Activated T-cell treated with anti-CD3 and anti-CD28 coated beads, Interleukin-2, amount 50 U/mL, for 72 hours (primary cell): Measurements from ENCODE around the gene VSIG10L2. TPM values are rescaled to one million over a fixed set of nuclear protein-coding genes. Genes with fewer than 3 reads are reported as not detected.

ENCODE experiments used
- ATAC-seq, 2 donors: fragments of 150-1000 bp; cut with Tn5 transposase; replicated peaks in 1 of 2; 2 replicates each; pipeline ENCODE4 v1.10.0; 2021; ENCODE audit warnings: moderate library complexity in 2 of 2, mild to moderate bottlenecking in 1 of 2
- DNase-seq, 2 donors: peaks; one replicate each; pipeline ENCODE4 v3.0.0; 2021 to 2022; ENCODE audit warnings: mixed read lengths in 1 of 2
- H3K27ac Mint-ChIP-seq: one replicate; pipeline ENCODE4 v1.8.0; 2022; ENCODE audit warnings: mild to moderate bottlenecking, moderate library complexity, mixed read lengths
- H3K27me3 Mint-ChIP-seq: one replicate; pipeline ENCODE4 v1.8.0; 2022; ENCODE audit warnings: low read depth, mixed read lengths
- H3K36me3 Mint-ChIP-seq, 2 donors: one replicate each; pipeline ENCODE4 v1.8.0; 2022; ENCODE audit warnings: mixed read lengths in 2 of 2, mild to moderate bottlenecking in 1 of 2; ENCODE audit not compliant: insufficient read depth in 2 of 2
- H3K4me1 Mint-ChIP-seq: one replicate; pipeline ENCODE4 v1.8.0; 2022; ENCODE audit warnings: low read depth, mixed read lengths
- H3K4me3 Mint-ChIP-seq, 2 donors: one replicate each; pipeline ENCODE4 v1.8.0; 2022; ENCODE audit warnings: mild to moderate bottlenecking in 2 of 2, mixed read lengths in 2 of 2, moderate library complexity in 2 of 2
- H3K9me3 Mint-ChIP-seq, 2 donors: one replicate each; pipeline ENCODE4 v1.8.0; 2022; ENCODE audit warnings: mixed read lengths in 2 of 2
- total RNA-seq, 2 donors: library from RNA; stranded (reverse); gene quantifications; one replicate each; pipeline ENCODE4 v1.2.3, GENCODE V29; 2022

The VSIG10L2 gene
- total RNA-seq, 2 donors from 2014 or later = not detected

DNA sequence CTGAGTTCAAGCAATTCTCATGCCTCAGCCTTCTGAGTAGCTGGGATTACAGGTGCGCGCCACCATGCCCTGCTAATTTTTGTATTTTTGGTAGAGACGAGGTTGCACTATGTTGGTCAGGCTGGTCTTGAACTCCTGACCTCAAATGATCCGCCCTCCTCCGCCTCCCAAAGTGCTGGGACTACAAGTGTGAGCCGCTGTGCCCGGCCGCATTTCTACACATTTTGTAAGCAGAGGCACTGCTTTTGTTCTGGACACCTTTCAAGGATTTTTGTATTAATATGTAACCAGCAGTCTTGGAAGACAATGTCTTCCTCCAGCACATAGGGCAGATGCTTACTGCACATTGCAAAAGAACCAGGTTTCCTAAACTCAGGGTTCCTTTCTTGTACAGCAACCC, 11.4 kb upstream of the VSIG10L2 start:
- H3K27ac Mint-ChIP-seq = no peak overlapping the region
- no peak overlapping the region for H3K4me3 Mint-ChIP-seq
- no peaks in the 10 kb centered on the region for H3K9me3 Mint-ChIP-seq
- DNase-seq (no peak), ATAC-seq (no peak)
- H3K4me1 Mint-ChIP-seq = peaks cover 7% of the 10 kb centered on the region
- H3K27me3 Mint-ChIP-seq = peaks cover 8% of the 10 kb centered on the region
- H3K36me3 Mint-ChIP-seq = no peaks in the 10 kb centered on the region

- Mint-ChIP-seq H3K27ac (no peak overlapping the region), H3K4me3 (no peak overlapping the region), H3K27me3 (peaks cover 8% of the 10 kb centered on the region), H3K4me1 (peaks cover 7% of the 10 kb centered on the region), H3K36me3 (no peaks in the 10 kb centered on the region), H3K9me3 (no peaks in the 10 kb centered on the region)
- ATAC-seq (no peak), DNase-seq (no peak)
Observed at GRCh38 chr11:125935056-125935455, 10.8 kb upstream of the VSIG10L2 start.

DNA sequence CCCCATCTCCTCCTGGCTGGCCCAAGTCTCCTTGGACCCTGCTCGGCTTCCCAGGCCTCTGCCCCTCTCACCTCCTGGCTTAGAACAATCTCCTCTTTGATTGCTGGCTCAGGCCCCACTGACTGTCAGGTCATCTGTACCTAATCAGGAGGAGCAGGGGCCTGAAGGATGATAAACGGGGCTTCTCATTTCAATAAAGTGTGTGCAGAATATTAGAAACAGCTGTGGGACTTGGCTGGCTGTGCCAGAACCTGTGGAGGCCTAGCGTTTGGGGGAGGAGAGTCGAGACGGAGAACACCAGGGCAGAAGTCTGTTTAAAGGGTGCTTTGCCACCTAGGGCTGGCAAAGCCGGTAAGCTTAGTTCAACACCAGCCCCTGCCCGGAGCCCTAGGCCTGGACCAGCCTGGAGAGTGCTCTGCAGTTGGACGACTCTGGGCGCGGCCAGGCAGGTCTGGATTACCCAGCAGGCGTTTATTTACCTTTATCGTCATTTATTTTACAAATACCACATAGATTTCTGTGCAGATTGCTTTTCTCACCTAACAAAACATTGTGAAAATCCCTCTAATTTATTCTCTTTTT, 10.1 kb upstream of the VSIG10L2 start:
- ATAC-seq (no peak), DNase-seq (no peak)
- Mint-ChIP-seq H3K27ac (no peak overlapping the region), H3K9me3 (no peaks in the 10 kb centered on the region), H3K4me3 (no peak overlapping the region), H3K36me3 (no peaks in the 10 kb centered on the region), H3K27me3 (peaks cover 8% of the 10 kb centered on the region), H3K4me1 (peaks cover 7% of the 10 kb centered on the region)

GRCh38 chr11:125938418-125938817, 7.4 kb upstream of the VSIG10L2 start:
- H3K36me3 Mint-ChIP-seq = no peaks in the 10 kb centered on the region
- no peak overlapping the region for H3K4me3 Mint-ChIP-seq
- H3K27me3 Mint-ChIP-seq = peaks cover 1% of the 10 kb centered on the region
- no peak overlapping the region for H3K27ac Mint-ChIP-seq
- DNase-seq (no peak), ATAC-seq (no peak)
- peaks cover 8% of the 10 kb centered on the region for H3K4me1 Mint-ChIP-seq
- H3K9me3 Mint-ChIP-seq = no peaks in the 10 kb centered on the region

DNA sequence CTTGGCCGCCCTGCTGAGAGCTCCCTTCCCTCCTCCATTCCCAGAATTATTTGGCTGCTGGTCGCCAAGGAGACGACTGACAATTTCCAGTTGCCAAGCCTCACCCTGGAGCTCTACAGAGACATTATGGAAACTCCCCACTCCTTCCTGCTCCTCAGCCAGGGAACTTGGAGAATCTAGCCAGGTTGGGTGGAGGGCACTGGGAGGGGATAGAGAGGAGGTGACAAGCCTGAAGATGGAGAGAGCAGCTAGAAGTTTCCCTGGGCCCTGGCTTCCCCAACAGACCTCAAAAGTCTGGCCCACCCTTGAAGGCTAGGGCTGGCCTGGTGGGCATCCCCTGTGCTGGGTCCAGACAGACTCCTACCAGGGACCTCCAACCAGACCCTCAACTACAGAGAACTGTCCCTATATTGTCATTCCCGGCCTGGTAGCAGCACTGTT, 6.7 kb upstream of the VSIG10L2 start:
- no peaks in the 10 kb centered on the region for H3K27me3 Mint-ChIP-seq
- no peak overlapping the region for H3K27ac Mint-ChIP-seq
- H3K36me3 Mint-ChIP-seq = no peaks in the 10 kb centered on the region
- H3K9me3 Mint-ChIP-seq = no peaks in the 10 kb centered on the region
- H3K4me3 Mint-ChIP-seq = no peak overlapping the region
- ATAC-seq (no peak), DNase-seq (no peak)
- H3K4me1 Mint-ChIP-seq = peaks cover 7% of the 10 kb centered on the region

DNA sequence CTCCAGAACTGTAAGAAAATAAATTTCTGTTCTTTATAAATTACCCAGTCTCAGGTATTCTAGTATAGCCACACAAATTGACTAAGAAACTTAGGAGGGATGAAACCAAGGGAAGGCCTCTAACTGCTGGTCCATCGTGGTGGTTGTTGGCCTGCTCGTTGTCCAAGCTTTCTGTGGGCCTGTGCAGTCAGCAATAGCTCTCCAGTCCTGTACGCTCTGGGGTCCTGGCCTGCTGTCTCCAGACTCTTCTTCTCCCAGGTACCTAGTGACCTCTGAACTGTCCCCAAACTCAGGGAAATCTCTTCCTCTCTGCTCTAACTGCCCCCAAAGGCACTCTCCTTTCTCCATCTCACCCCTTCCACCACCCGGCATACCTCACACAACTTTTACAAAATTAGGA, 5.7 kb upstream of the VSIG10L2 start:
- H3K27ac Mint-ChIP-seq = no peak overlapping the region
- no peak for DNase-seq
- no peak for ATAC-seq
- H3K4me1 Mint-ChIP-seq = peaks cover 7% of the 10 kb centered on the region
- H3K27me3 Mint-ChIP-seq = no peaks in the 10 kb centered on the region
- H3K36me3 Mint-ChIP-seq = no peaks in the 10 kb centered on the region
- H3K9me3 Mint-ChIP-seq = no peaks in the 10 kb centered on the region
- H3K4me3 Mint-ChIP-seq = no peak overlapping the region

- no peak for DNase-seq
- Mint-ChIP-seq H3K27me3 (no peaks in the 10 kb centered on the region), H3K27ac (no peak overlapping the region), H3K9me3 (no peaks in the 10 kb centered on the region), H3K4me3 (no peak overlapping the region), H3K36me3 (no peaks in the 10 kb centered on the region), H3K4me1 (peaks cover 7% of the 10 kb centered on the region)
- no peak for ATAC-seq
Observed at GRCh38 chr11:125941267-125941618, 4.6 kb upstream of the VSIG10L2 start.

DNA sequence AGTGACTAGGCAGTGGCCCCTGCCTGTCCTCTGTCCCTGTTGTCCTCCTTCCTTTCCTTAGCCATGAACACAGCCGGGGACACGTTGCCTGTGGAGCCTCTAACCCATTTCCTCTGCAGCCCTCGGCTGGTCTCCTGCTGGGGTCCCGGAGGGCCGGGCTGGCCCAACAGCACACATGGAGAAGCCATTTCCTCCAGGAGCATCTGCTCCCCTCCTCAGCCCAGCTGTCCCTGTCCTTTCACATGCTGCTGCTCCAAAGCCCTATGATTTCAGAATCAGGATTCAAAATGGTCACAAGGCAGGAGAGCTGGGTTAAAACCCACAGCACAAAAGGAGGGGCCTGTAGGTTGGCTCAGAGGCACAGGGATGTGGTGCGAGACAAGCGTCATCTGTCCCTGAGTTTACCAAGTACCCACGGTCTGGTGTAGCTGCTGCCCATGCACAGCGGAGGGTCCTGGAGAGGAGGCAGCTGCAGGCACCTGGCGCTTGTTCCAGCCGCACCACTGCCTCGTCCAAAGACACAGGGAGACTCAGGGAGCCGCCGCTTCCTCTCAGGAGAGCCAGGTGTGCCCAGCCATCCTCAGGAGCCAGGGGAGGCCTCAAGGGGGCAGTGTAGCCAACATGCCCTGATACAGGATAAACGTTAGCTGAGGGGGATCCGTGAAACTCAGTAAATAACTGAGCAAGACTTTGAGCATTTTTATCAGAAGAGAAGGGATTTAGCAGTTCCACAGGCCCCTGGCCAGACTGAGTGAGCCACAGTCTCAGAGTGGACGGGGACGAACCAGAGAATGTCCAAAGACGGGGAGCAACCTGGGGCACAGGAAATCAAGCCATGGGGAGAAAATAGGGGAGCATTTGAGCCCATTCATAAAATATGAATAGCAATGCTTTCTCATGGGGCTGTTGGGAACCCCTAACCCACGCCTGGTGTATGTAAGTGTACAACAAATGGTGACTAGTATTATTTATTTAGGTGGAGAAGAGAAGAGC, 3.9 kb upstream of the VSIG10L2 start:
- H3K9me3 Mint-ChIP-seq = no peaks in the 10 kb centered on the region
- H3K4me3 Mint-ChIP-seq = peak overlapping the region in 1 of 2 donors; percentile 12
- no peaks in the 10 kb centered on the region for H3K27me3 Mint-ChIP-seq
- DNase-seq = peak; percentile 52 to 61
- ATAC-seq = peak; percentile 68 to 78
- peaks cover 7% of the 10 kb centered on the region for H3K4me1 Mint-ChIP-seq
- no peaks in the 10 kb centered on the region for H3K36me3 Mint-ChIP-seq
- no peak overlapping the region for H3K27ac Mint-ChIP-seq

DNA sequence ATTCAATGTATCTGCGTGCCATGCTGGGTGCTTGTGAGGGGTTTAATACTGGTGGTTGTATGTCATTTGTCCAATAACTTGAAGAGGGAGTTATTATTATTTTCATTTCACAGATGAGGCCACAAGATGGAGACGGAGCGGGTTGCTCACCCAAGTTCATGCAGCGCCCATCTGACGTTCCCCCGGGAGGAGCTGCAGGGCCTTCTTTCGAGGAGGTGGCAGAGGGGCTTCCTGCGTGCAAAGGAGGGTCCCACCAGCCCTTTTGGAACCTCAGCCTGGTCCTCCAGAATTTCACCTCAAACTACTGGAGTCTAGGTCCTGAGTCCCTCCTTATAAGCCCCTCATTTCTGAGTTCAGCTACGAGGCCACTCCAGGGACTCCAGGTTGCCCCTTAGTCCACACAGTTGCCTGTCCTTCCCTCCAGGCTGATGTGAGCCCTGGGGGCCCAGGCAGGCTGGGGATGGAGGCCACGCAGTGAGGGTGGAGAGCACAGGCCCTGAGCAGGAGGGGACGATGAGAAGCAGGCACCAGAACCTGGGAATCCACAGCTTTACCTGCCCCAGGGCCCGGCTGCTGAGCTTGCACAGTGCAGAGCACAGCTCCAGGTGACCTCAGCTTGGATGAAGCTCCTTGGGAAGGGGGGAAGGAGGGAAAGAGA, 2.9 kb upstream of the VSIG10L2 start:
- Mint-ChIP-seq H3K27ac (no peak overlapping the region), H3K9me3 (no peaks in the 10 kb centered on the region), H3K36me3 (no peaks in the 10 kb centered on the region), H3K4me3 (no peak overlapping the region), H3K27me3 (no peaks in the 10 kb centered on the region), H3K4me1 (peaks cover 7% of the 10 kb centered on the region)
- no peak for DNase-seq
- no peak for ATAC-seq

DNA sequence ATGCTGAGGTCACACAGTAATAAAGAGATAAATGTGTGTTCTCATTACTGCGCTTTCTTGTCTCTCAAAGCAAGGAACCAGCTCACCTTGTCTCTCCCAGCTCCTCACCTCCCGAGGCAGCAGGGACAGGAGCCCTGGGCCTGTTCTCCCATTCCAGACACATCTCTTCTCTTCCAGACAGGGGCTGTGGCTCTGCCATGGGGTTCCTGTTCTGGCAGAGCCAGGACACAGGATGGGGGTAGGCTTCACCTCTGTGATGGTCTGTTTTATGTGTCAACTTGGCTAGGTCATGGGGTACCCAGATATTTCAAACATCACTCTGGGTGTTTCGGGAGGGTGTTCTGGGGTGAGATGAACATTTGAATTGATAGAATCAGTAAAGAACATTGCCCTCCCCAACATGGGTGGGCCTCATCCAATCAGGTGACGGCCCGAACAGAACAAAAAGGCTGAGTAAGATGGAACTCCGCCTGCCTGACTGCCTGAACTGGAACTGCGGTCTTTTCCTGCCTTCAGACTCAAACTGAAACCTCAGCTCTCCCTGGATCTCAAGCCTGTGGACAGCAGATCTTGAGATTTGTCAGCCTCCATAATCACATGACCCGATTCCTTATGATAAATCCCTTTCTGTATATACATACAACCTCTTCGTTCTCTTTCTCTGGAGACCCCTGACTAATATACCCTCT, 2.0 kb upstream of the VSIG10L2 start:
- Mint-ChIP-seq H3K4me1 (peaks cover 7% of the 10 kb centered on the region), H3K9me3 (no peaks in the 10 kb centered on the region), H3K27me3 (no peaks in the 10 kb centered on the region)

GRCh38 chr11:125944350-125945010, 1.4 kb upstream of the VSIG10L2 start:
- Mint-ChIP-seq H3K36me3 (no peaks in the 10 kb centered on the region), H3K27me3 (no peaks in the 10 kb centered on the region), H3K9me3 (no peaks in the 10 kb centered on the region), H3K27ac (no peak overlapping the region), H3K4me3 (no peak overlapping the region), H3K4me1 (peaks cover 7% of the 10 kb centered on the region)
- ATAC-seq (no peak), DNase-seq (no peak)

More for the DNA sequence above, 2.0 kb upstream of the VSIG10L2 start:
- Mint-ChIP-seq H3K27ac (no peak overlapping the region), H3K36me3 (no peaks in the 10 kb centered on the region), H3K4me3 (no peak overlapping the region)
- ATAC-seq = no peak
- no peak for DNase-seq

DNA sequence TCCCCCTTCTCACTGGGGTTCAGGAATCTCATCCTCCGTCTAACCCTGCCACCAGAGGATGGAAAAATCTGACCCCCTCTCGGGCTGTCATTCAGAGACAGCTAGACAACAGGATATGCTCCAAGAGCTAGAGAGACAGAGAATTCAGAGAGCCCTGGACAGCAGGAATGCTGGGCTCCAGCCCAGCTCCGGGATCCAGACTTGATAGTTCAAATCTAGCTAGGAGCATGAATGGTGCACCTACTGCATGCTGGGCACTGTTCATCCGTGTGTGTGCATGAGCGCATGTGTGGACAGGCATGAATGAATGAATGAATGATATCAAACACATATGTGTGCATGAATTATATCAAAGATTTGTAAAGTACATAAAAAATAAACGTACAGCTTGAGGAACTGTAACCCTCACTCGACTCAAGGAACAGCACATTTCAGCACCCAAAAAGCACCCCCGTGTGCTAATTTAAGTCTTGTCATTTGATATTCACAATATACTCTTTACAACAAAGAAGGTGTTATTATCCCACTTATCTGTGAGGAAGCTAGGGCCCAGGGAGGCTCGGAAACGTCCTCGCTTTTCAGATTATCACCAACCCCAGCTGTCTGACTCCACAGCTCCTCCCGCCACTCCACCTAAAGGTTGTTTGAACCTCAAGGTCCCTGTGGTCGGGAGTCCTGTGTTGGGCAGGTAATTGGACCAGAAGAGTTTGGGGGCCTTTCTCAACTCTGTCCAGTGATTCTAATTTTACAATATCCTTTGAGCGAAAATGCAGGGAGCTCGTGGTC, 640 bp upstream of the VSIG10L2 start:
- no peak for ATAC-seq
- Mint-ChIP-seq H3K4me3 (no peak overlapping the region), H3K36me3 (no peaks in the 10 kb centered on the region), H3K27ac (no peak overlapping the region), H3K4me1 (peaks cover 7% of the 10 kb centered on the region), H3K9me3 (no peaks in the 10 kb centered on the region), H3K27me3 (no peaks in the 10 kb centered on the region)
- no peak for DNase-seq
